ENCODE results near the gene HAGH. TPM values are rescaled to one million over a fixed set of nuclear protein-coding genes. Genes with fewer than 3 reads are reported as not detected.

Gene HAGH
- total and polyA plus RNA-seq, 11 donors = 111 to 358 (median 165) TPM

GRCh38 chr16:1812732-1813163 is 13.9 kb downstream of the HAGH start:
- WGBS, 4 donors = 31 to 46% (median 37%) methylated on average over 15 to 17 of the region's 17 CpGs
- ATAC-seq = peak; percentile 61 to 91 (median 82)
- Histone ChIP-seq H3K27ac (no peak overlapping the region), H3K36me3 (peaks cover 0 to 77% (median 63%) of the 10 kb centered on the region in 9 donors), H3K9me3 (no peaks in the 10 kb centered on the region), H3K27me3 (no peaks in the 10 kb centered on the region), H3K4me1 (peaks cover 0 to 6% (median 0%) of the 10 kb centered on the region in 12 donors), H3K4me3 (no peak overlapping the region)
- TF ChIP-seq POLR2A (IDR thresholded peaks at IDR 0.05) (no peak), CTCF (IDR thresholded peaks at IDR 0.05) (peak in 11 of 12 donors; percentile 18 to 58 (median 36))
- peak in 4 of 5 donors; percentile 61 to 85 (median 69) for DNase-seq
- intact Hi-C loops (cut with DNase I) = no loop called here

GRCh38 chr16:1810536-1810935 is 16.1 kb downstream of the HAGH start:
- no peak for TF ChIP-seq CTCF (IDR thresholded peaks at IDR 0.05)
- TF ChIP-seq POLR2A (IDR thresholded peaks at IDR 0.05) = no peak
- 86 to 96% (median 95%) methylated on average over 9 to 16 of the region's 16 CpGs for WGBS, 4 donors
- H3K4me3 ChIP-seq = no peak overlapping the region
- DNase-seq (no peak), ATAC-seq (no peak)
- H3K9me3 ChIP-seq = peaks cover 0 to 6% (median 0%) of the 10 kb centered on the region in 12 donors
- H3K27ac ChIP-seq = no peak overlapping the region
- intact Hi-C loops (cut with DNase I) = no loop called here
- peaks cover 0 to 76% (median 52%) of the 10 kb centered on the region in 9 donors for H3K36me3 ChIP-seq
- H3K4me1 ChIP-seq = peaks cover 0 to 6% (median 0%) of the 10 kb centered on the region in 12 donors
- no peaks in the 10 kb centered on the region for H3K27me3 ChIP-seq

- peaks cover 0 to 6% (median 0%) of the 10 kb centered on the region in 12 donors for H3K9me3 ChIP-seq
- peaks cover 0 to 76% (median 48%) of the 10 kb centered on the region in 9 donors for H3K36me3 ChIP-seq
- no peak overlapping the region for H3K27ac ChIP-seq
- no peak for TF ChIP-seq POLR2A (IDR thresholded peaks at IDR 0.05)
- no peak for TF ChIP-seq CTCF (IDR thresholded peaks at IDR 0.05)
- intact Hi-C loops (cut with DNase I) = no loop called here
- WGBS, 4 donors = 93 to 96% (median 95%) methylated on average over 16 of the region's 16 CpGs
- no peak overlapping the region for H3K4me3 ChIP-seq
- H3K4me1 ChIP-seq = peaks cover 0 to 6% (median 0%) of the 10 kb centered on the region in 12 donors
- ATAC-seq (no peak), DNase-seq (no peak)
- H3K27me3 ChIP-seq = no peaks in the 10 kb centered on the region
Measured at GRCh38 chr16:1810106-1810505, 16.5 kb downstream of the HAGH start.

DNA sequence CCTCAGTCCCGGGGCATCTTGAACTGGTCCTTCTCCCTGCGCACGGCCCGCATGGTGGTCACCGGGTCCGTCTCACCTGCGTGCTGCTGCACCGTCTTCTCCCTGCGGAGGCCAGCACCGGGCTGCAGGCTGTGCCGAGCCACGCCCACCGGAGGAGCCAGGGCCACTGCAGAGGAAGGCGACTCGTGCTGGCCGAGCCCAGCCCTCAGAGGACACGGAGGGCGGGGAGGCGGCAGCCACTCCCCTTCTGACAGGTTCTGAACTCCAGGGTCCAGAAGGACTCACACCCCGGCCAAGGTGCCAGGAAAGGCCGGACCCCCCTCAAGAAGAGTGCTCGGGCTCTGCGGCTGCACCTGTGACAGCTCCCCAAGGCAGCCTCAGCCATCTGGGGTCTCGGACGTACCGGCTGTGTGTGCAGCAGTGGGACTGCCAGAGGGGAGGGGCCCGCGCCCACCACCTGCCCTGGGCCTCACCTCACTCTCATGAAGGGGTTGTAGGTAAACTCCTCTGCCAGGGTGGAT is 17.3 kb downstream of the HAGH start:
- TF ChIP-seq CTCF (IDR thresholded peaks at IDR 0.05) (no peak), POLR2A (IDR thresholded peaks at IDR 0.05) (no peak)
- H3K27ac ChIP-seq = no peak overlapping the region
- no peaks in the 10 kb centered on the region for H3K27me3 ChIP-seq
- H3K9me3 ChIP-seq = peaks cover 0 to 6% (median 0%) of the 10 kb centered on the region in 12 donors
- ATAC-seq = peak in 2 of 4 donors; percentile 7 to 14
- intact Hi-C loops (cut with DNase I) = no loop called here
- H3K4me3 ChIP-seq = no peak overlapping the region
- H3K36me3 ChIP-seq = peaks cover 0 to 72% (median 43%) of the 10 kb centered on the region in 9 donors
- WGBS, 4 donors = 67 to 84% (median 76%) methylated on average over 9 to 28 of the region's 28 CpGs
- H3K4me1 ChIP-seq = peaks cover 0 to 6% (median 0%) of the 10 kb centered on the region in 12 donors
- DNase-seq = no peak
